ENCODE results near the gene TUBGCP6. TPM values are rescaled to one million over a fixed set of nuclear protein-coding genes. Genes with fewer than 3 reads are reported as not detected.
"Not testable (repeated sequence)": the region's sequence is repeated elsewhere in the genome, so short reads cannot be mapped to it uniquely, and the experiment has no call there.

The TUBGCP6 gene
- total RNA-seq, 4 donors from 2014 or later: 20.3 to 44.3 (median 32.2) TPM

GRCh38 chr22:50205781-50206569 lies 38.8 kb downstream of the TUBGCP6 start:
- no peak overlapping the region for H3K4me3 ChIP-seq
- H3K36me3 ChIP-seq: peaks cover 10 to 77% (median 22%) of the 10 kb centered on the region in 3 donors
- DNase-seq: no peak
- H3K4me1 ChIP-seq: peaks cover 8 to 65% (median 11%) of the 10 kb centered on the region in 3 donors
- WGBS, 2 donors: 87 to 93% methylated on average over 27 to 34 of the region's 45 CpGs
- no peaks in the 10 kb centered on the region for H3K27me3 ChIP-seq
- intact Hi-C loops (cut with DNase I): no loop called here
- H3K9me3 ChIP-seq: no peaks in the 10 kb centered on the region
- peak overlapping the region; percentile 5 to 61 (median 53) for H3K27ac ChIP-seq
- TF ChIP-seq POLR2A (IDR thresholded peaks at IDR 0.05): no peak
- TF ChIP-seq, protein P1, sequence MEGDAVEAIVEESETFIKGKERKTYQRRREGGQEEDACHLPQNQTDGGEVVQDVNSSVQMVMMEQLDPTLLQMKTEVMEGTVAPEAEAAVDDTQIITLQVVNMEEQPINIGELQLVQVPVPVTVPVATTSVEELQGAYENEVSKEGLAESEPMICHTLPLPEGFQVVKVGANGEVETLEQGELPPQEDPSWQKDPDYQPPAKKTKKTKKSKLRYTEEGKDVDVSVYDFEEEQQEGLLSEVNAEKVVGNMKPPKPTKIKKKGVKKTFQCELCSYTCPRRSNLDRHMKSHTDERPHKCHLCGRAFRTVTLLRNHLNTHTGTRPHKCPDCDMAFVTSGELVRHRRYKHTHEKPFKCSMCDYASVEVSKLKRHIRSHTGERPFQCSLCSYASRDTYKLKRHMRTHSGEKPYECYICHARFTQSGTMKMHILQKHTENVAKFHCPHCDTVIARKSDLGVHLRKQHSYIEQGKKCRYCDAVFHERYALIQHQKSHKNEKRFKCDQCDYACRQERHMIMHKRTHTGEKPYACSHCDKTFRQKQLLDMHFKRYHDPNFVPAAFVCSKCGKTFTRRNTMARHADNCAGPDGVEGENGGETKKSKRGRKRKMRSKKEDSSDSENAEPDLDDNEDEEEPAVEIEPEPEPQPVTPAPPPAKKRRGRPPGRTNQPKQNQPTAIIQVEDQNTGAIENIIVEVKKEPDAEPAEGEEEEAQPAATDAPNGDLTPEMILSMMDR (IDR thresholded peaks at IDR 0.05): no peak

DNA sequence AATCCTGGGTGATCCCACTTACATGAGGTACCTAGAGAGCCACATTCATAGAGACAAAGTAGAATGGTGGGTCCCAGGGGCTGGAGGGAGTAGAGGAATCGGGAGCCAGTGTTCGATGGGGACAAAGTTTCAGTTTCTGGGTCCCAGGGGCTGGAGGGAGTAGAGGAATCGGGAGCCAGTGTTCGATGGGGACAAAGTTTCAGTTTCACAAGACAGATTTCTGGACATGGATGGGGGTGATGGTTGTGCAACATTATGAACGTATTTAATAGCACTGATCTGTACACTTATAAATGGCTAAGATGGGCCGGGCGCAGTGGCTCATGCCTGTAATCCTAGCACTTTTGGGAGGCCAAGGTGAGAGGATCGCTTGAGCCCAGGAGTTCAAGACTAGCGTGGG lies 39.8 kb downstream of the TUBGCP6 start:
- Histone ChIP-seq H3K4me1 (peaks cover 9 to 62% (median 12%) of the 10 kb centered on the region in 3 donors), H3K27ac (peak overlapping the region in 1 of 4 donors; percentile 12), H3K36me3 (peaks cover 0 to 67% (median 13%) of the 10 kb centered on the region in 3 donors)
- intact Hi-C loops (cut with DNase I); H3K4me3 ChIP-seq; H3K9me3 ChIP-seq; H3K27me3 ChIP-seq; DNase-seq: not testable (repeated sequence)
- WGBS, 2 donors: 74 to 86% methylated on average over 9 of the region's 9 CpGs

DNA sequence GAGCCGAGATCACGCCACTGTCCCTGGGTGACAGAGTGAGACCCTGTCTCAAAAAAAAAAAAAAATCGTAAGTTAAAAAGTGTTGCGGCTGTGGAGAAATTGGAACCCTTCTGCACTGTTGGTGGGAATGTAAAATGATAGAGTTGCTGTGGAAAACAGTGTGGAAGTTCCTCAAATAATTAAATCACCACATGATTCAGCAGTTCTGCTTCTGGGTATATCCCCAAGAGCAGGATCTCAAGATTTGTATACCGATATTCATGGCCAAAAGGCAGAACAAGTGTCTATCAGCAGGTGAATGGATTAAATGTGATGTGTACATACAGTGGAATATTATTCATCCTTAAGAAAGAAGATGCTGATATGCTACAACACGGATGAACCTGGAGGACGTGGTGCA lies 40.3 kb downstream of the TUBGCP6 start:
- Histone ChIP-seq H3K9me3 (no peaks in the 10 kb centered on the region), H3K36me3 (peaks cover 0 to 65% (median 12%) of the 10 kb centered on the region in 3 donors), H3K27ac (peak overlapping the region in 1 of 4 donors; percentile 12), H3K4me3 (no peak overlapping the region), H3K27me3 (no peaks in the 10 kb centered on the region), H3K4me1 (peaks cover 13 to 62% (median 17%) of the 10 kb centered on the region in 3 donors)
- intact Hi-C loops (cut with DNase I): no loop called here
- DNase-seq: no peak
- TF ChIP-seq POLR2A (IDR thresholded peaks at IDR 0.05): no peak
- TF ChIP-seq, protein P1 (IDR thresholded peaks at IDR 0.05): no peak
- WGBS, 2 donors: 79 to 81% methylated on average over 6 to 7 of the region's 7 CpGs

DNA sequence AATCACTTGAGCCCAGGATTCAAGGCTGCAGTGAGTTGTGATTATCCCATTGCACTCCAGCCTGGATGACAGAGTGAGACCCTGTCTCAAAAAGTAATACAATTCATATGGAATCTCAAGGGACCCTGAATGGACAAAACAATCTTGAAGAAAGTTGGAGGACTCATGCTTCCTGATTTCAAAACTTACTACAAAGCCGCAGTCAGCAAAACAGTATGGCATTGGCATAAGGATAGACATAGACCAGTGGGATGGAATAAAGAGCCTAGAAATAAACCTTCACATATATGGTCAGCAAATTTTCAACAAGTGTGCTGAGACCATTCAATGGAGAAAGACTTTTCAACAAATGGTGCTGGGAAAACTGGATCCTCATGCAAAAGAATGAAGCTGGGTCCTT lies 41.5 kb downstream of the TUBGCP6 start:
- Histone ChIP-seq H3K36me3 (peaks cover under 1 to 63% (median 12%) of the 10 kb centered on the region in 3 donors), H3K9me3 (no peaks in the 10 kb centered on the region), H3K4me3 (no peak overlapping the region), H3K4me1 (peaks cover 15 to 60% (median 18%) of the 10 kb centered on the region in 3 donors), H3K27ac (no peak overlapping the region), H3K27me3 (no peaks in the 10 kb centered on the region)
- TF ChIP-seq POLR2A (IDR thresholded peaks at IDR 0.05): no peak
- TF ChIP-seq, protein P1 (IDR thresholded peaks at IDR 0.05): no peak
- WGBS, 2 donors: 100% methylated on average over 1 of the region's 1 CpG
- DNase-seq: no peak
- intact Hi-C loops (cut with DNase I): no loop called here

DNA sequence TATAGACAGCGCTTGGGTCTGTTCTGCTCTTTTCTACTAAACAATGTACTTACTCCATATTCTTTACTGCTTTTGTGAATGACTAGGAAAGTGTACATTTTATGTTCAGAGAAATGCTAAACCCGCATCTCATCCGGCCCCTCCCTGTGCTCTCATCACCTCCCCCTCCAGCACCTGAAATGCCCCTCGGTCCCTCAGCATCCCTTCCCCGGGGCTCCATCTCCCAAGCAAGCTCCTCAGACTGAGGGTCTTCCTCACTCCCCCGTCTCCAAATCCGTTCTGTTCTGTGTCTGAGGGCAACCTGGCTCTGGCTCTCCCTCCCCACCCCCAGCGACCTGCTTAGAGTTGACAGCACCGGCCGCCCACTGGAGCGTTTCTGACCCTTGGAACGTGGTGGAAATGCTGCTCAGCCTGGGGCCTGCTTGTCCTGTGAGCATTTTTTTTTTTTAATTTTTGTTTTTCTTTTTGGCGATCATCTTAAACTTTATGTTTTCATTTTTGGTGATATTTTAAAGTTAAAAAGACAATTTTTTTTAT lies 42.6 kb downstream of the TUBGCP6 start:
- H3K9me3 ChIP-seq: no peaks in the 10 kb centered on the region
- H3K4me1 ChIP-seq: peaks cover 15 to 55% (median 18%) of the 10 kb centered on the region in 3 donors
- peak overlapping the region; percentile 63 to 92 (median 73) for H3K4me3 ChIP-seq
- peak overlapping the region in 1 of 4 donors; percentile 25 for H3K27ac ChIP-seq
- intact Hi-C loops (cut with DNase I): no loop called here
- DNase-seq: no peak
- H3K36me3 ChIP-seq: peaks cover 7 to 63% (median 15%) of the 10 kb centered on the region in 3 donors
- H3K27me3 ChIP-seq: no peaks in the 10 kb centered on the region
- 71 to 77% methylated on average over 13 of the region's 13 CpGs for WGBS, 2 donors
- no peak for TF ChIP-seq POLR2A (IDR thresholded peaks at IDR 0.05)
- TF ChIP-seq, protein P1 (IDR thresholded peaks at IDR 0.05): no peak

All from esophagus squamous epithelium (tissue), 5 donors.